Calu3 (cell line): ENCODE measurements around the gene PTGES3L. TPM values are rescaled to one million over a fixed set of nuclear protein-coding genes. Genes with fewer than 3 reads are reported as not detected.

ENCODE experiments used
- BruUV-seq: library from RNA; stranded (reverse); fragments of 400-500 nt; replicated peaks from 2 replicates; lab custom pipeline; 2021; lab: Mats Ljungman, UMichigan
- CTCF ChIA-PET: fragments of 300-600 bp; sonication (Branson Sonifier 250); formaldehyde crosslinking; loops from one replicate; lab custom pipeline; 2022; ENCODE audit warnings: antibody characterized with exemption; lab: Charles Lee
- DNase-seq: peaks from one replicate; pipeline ENCODE4 v3.0.0; 2022
- H3K27ac Mint-ChIP-seq: one replicate; pipeline ENCODE4 v1.8.0; 2022; ENCODE audit warnings: mixed read lengths; ENCODE audit not compliant: unreplicated experiment
- H3K27me3 Mint-ChIP-seq: one replicate; pipeline ENCODE4 v1.8.0; 2022; ENCODE audit warnings: mixed read lengths; ENCODE audit not compliant: unreplicated experiment
- H3K36me3 Mint-ChIP-seq: one replicate; pipeline ENCODE4 v1.8.0; 2022; ENCODE audit warnings: mild to moderate bottlenecking, moderate library complexity, mixed read lengths; ENCODE audit not compliant: insufficient read depth, unreplicated experiment
- H3K4me1 Mint-ChIP-seq: one replicate; pipeline ENCODE4 v1.8.0; 2022; ENCODE audit warnings: mild to moderate bottlenecking, low read depth, mixed read lengths; ENCODE audit not compliant: unreplicated experiment
- H3K4me3 Mint-ChIP-seq: one replicate; pipeline ENCODE4 v1.8.0; 2022; ENCODE audit warnings: mild to moderate bottlenecking, low read depth, moderate library complexity, mixed read lengths; ENCODE audit not compliant: unreplicated experiment
- H3K9me3 Mint-ChIP-seq: one replicate; pipeline ENCODE4 v1.8.0; 2022; ENCODE audit warnings: low read depth, mixed read lengths; ENCODE audit not compliant: unreplicated experiment
- intact Hi-C: fragments of 100-400 bp; cut with micrococcal nuclease; formaldehyde crosslinking; loops from one replicate; pipeline ENCODE4 v1.10.0; 2022; ENCODE audit not compliant: unreplicated experiment
- total RNA-seq: library from RNA; stranded (reverse); gene quantifications from 2 replicates; pipeline ENCODE4 v1.2.3, GENCODE V29; 2022
- TF ChIP-seq, protein P1 (sequence below): fragments of 200-600 bp; IDR thresholded peaks from one replicate; pipeline ENCODE4 v1.8.0; 2022; ENCODE audit warnings: antibody characterized with exemption; ENCODE audit not compliant: unreplicated experiment

PTGES3L gene
- total RNA-seq, 1 experiment from 2014 or later = 2.1 TPM

DNA sequence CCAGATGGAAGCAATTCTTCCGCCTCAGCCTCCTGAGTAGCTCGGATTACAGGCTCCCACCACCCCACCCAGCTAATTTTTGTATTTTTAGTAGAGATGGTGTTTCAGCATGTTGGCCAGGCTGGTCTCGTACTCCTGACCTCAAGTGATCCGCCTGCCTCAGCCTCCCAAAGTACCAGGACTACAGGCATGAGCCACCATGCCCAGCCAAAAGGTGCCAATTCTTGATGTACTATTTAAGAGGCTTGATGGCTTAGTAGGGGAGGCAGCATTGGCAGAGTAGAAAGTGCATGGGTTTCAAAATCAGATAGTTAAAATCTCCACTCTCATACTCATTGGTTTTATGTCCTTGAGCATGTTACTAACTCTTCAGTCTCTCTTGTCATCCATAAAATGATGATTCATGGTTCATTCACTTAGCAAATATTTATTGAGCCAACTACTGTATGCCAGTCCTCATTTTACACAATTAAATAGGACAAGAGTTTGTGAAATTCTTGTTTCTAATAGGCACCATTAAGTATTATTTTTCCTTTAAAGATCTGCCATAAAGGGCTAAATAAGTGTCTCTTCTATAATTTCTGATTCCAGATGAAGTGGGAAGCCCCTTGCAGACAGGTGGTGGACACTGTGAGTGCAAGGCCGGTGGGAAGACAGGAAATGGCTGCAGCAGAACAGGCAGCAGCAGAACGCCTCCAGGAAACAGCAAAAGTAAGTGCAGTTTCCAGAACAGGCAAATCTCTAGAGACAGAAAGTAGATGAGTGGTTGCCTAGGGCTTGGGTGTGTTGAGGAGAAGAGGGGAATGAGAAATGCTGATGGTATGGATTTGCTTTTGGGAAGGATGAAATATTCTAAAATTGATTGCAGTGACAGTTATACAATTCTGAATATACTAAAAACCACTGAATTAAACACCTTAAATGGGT is 10.1 kb upstream of the PTGES3L start:
- DNase-seq = no peak
- Mint-ChIP-seq H3K27me3 (no peaks in the 10 kb centered on the region), H3K4me1 (peaks cover 15% of the 10 kb centered on the region), H3K9me3 (no peaks in the 10 kb centered on the region), H3K27ac (no peak overlapping the region), H3K4me3 (no peak overlapping the region), H3K36me3 (peaks cover 75% of the 10 kb centered on the region)
- no TSS peak for BruUV-seq
- CTCF ChIA-PET = no interaction called here
- TF ChIP-seq, protein P1, sequence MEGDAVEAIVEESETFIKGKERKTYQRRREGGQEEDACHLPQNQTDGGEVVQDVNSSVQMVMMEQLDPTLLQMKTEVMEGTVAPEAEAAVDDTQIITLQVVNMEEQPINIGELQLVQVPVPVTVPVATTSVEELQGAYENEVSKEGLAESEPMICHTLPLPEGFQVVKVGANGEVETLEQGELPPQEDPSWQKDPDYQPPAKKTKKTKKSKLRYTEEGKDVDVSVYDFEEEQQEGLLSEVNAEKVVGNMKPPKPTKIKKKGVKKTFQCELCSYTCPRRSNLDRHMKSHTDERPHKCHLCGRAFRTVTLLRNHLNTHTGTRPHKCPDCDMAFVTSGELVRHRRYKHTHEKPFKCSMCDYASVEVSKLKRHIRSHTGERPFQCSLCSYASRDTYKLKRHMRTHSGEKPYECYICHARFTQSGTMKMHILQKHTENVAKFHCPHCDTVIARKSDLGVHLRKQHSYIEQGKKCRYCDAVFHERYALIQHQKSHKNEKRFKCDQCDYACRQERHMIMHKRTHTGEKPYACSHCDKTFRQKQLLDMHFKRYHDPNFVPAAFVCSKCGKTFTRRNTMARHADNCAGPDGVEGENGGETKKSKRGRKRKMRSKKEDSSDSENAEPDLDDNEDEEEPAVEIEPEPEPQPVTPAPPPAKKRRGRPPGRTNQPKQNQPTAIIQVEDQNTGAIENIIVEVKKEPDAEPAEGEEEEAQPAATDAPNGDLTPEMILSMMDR = no peak
- intact Hi-C loops = no loop called here

DNA sequence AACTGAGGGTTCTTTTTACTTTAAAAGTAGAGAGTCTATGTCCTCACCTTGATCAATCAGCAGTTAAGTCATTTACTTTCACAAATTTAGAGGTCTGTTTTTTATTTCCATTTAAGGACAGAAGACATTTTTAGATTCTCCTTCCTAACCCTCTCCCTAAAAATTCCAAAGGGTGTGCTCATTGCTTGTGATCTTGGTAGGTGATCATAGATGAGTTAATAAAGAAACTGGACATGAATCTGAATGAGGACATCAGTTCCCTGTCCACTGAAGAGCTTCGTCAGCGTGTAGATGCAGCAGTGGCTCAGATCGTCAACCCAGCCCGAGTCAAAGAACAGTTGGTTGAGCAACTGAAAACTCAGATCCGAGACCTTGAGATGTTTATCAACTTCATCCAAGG is 9.3 kb upstream of the PTGES3L start:
- no peak overlapping the region for H3K4me3 Mint-ChIP-seq
- no TSS peak for BruUV-seq

DNA sequence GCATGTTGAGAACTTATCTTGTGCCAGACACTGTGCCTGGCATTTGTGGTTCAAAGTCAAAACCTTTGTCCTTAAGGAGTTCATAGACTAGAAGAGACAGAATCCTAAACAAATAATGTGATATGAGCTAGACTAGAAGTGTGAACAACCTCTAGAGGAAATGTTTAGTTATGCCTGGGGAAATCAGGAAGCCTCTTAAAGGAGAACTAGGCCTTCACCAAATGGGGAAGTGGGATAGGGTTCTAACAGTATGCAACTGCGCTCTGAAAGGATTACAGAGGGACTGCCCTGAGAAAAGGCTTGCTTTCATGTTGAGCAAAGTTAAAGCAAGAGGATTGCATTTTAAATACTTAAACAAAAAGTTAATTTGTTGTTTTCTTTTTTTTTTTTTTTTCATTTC is 5.3 kb upstream of the PTGES3L start:
- BruUV-seq = no TSS peak
- H3K4me1 Mint-ChIP-seq = peaks cover 32% of the 10 kb centered on the region
- CTCF ChIA-PET = interaction anchor here (3.0 kb wide), 1 partner anchor 13 kb away, joined by 15 read pairs; the partner anchor contains the start of gene RPL27
- DNase-seq = no peak
- no peaks in the 10 kb centered on the region for H3K27me3 Mint-ChIP-seq
- intact Hi-C loops = no loop called here
- H3K27ac Mint-ChIP-seq = peak overlapping the region; percentile 56
- H3K4me3 Mint-ChIP-seq = no peak overlapping the region
- TF ChIP-seq, protein P1 = no peak
- H3K36me3 Mint-ChIP-seq = peaks cover 81% of the 10 kb centered on the region
- no peaks in the 10 kb centered on the region for H3K9me3 Mint-ChIP-seq

More for the DNA sequence above, 9.3 kb upstream of the PTGES3L start:
- no peak for DNase-seq
- peaks cover 74% of the 10 kb centered on the region for H3K36me3 Mint-ChIP-seq
- CTCF ChIA-PET = no interaction called here
- TF ChIP-seq, protein P1 = no peak
- H3K4me1 Mint-ChIP-seq = peaks cover 23% of the 10 kb centered on the region
- intact Hi-C loops = no loop called here
- H3K27ac Mint-ChIP-seq = no peak overlapping the region
- no peaks in the 10 kb centered on the region for H3K27me3 Mint-ChIP-seq
- H3K9me3 Mint-ChIP-seq = no peaks in the 10 kb centered on the region

GRCh38 chr17:42982266-42982665 is 2.4 kb upstream of the PTGES3L start:
- CTCF ChIA-PET = interaction anchor here (0.6 to 1.0 kb wide), 2 partner anchors 16 to 464 kb away, joined by 3 to 4 read pairs; partner anchors contain the start of gene RPL27
- H3K27ac Mint-ChIP-seq = peak overlapping the region; percentile 86
- intact Hi-C loops = no loop called here
- H3K4me1 Mint-ChIP-seq = peaks cover 33% of the 10 kb centered on the region
- DNase-seq = no peak
- TSS peak; percentile 39 for BruUV-seq
- H3K27me3 Mint-ChIP-seq = no peaks in the 10 kb centered on the region
- peaks cover 60% of the 10 kb centered on the region for H3K36me3 Mint-ChIP-seq
- TF ChIP-seq, protein P1 = no peak
- peak overlapping the region; percentile 98 for H3K4me3 Mint-ChIP-seq
- no peaks in the 10 kb centered on the region for H3K9me3 Mint-ChIP-seq
